Epithelial cell of proximal tubule (primary cell): ENCODE data around the gene MYH7B. TPM values are rescaled to one million over a fixed set of nuclear protein-coding genes. Genes with fewer than 3 reads are reported as not detected.

ENCODE experiments used
- DNase-seq: peaks from one replicate; pipeline ENCODE4 v3.0.0-alpha.2; 2011; ENCODE audit warnings: low read depth
- H3K4me3 ChIP-seq: 2 replicates; pipeline ENCODE4 v1.5.1; 2011; ENCODE audit warnings: low read depth, mild to moderate bottlenecking, low read length
- total RNA-seq: library from RNA; depleted of rRNA; stranded (reverse); fragments of >200 nt; gene quantifications from 2 replicates; pipeline ENCODE4 v1.2.3, GENCODE V29; 2015
- TF ChIP-seq, protein P1 (sequence below): conservative IDR thresholded peaks from 2 replicates; pipeline ENCODE4 v1.5.1; 2012; ENCODE audit warnings: low read depth, mild to moderate bottlenecking, low read length

The MYH7B gene
- total RNA-seq, 1 donor from 2014 or later, result not detected

DNA sequence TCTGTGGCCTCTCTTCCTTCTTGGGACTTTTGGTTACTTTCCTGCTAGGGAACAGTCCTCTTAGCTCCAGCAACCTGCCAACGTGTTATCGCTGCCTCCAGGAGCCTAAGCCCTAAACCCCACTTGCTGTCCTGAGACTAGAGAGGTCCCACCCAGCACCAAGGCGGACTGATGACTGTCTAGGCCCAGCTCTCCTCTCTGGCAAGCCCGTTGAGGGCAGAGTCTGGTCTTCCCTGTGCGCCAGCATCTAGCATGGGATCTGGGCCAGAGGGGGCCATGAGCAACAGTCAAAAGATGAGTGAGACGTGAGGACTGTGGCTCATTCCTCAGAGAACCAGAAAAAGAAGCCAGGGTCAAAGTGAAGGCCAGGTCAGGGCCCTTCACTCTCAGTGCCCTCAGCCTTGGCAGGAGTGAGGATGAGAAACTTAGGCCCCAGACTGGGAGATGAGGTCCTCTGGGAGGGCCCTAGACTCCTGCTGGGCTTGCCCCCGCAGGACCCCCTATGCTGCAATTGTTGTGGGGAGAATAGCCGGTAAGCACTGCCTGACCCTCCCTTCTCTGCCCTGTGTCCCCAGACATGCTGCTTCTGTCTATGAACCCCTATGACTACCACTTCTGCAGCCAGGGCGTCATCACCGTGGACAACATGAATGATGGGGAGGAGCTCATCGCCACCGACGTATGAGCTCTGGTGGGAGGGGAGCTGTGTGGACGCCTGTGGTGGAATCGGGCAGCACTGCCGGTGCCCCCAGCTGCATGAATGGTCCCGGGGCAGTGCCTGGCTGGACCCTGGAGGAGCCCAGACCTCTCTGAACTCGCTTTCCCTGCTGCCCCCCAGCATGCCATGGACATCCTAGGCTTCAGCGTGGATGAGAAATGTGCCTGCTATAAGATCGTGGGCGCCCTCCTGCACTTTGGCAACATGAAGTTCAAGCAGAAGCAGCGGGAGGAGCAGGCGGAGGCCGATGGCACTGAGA, 30.9 kb downstream of the MYH7B start:
- TF ChIP-seq, protein P1, sequence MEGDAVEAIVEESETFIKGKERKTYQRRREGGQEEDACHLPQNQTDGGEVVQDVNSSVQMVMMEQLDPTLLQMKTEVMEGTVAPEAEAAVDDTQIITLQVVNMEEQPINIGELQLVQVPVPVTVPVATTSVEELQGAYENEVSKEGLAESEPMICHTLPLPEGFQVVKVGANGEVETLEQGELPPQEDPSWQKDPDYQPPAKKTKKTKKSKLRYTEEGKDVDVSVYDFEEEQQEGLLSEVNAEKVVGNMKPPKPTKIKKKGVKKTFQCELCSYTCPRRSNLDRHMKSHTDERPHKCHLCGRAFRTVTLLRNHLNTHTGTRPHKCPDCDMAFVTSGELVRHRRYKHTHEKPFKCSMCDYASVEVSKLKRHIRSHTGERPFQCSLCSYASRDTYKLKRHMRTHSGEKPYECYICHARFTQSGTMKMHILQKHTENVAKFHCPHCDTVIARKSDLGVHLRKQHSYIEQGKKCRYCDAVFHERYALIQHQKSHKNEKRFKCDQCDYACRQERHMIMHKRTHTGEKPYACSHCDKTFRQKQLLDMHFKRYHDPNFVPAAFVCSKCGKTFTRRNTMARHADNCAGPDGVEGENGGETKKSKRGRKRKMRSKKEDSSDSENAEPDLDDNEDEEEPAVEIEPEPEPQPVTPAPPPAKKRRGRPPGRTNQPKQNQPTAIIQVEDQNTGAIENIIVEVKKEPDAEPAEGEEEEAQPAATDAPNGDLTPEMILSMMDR, result no peak
- DNase-seq, result no peak

DNA sequence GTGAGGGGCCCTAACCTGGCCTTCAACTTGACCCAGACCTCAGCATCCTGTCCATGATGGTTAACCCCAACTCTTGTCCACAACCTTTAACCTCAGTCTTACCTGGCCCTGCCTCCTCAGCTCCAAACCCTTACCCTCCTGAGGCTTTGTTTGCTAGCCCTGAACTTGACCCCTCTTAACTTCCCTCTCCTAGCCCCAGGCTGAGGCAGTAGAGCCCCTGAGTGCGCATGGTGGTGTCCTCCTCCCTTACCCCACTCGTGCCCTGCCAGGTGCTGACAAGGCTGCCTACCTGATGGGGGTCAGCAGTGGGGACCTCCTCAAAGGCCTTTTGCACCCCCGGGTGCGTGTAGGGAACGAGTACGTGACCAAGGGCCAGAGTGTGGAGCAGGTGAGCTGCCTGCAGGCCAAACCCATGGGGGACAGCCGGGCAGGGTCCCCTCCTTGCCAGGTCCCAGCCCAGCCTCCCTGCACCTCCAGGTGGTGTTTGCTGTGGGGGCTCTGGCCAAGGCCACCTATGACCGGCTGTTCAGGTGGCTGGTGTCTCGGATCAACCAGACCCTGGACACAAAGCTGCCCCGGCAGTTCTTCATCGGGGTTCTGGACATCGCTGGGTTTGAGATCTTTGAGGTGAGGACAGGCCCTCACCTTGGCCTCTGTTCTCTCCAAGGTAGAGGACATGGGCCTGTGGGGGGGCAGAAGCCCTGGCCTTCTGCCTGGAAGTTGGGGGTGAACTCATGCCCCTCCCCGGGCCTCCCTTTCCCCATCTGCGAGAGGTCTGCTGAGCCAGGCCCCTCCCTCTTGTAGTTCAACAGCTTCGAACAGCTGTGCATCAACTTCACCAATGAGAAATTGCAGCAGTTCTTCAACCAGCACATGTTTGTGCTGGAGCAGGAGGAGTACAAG, 31.9 kb downstream of the MYH7B start:
- no peak overlapping the region for H3K4me3 ChIP-seq
- DNase-seq, result no peak
- TF ChIP-seq, protein P1, result no peak

More for the DNA sequence above, 30.9 kb downstream of the MYH7B start:
- no peak overlapping the region for H3K4me3 ChIP-seq

DNA sequence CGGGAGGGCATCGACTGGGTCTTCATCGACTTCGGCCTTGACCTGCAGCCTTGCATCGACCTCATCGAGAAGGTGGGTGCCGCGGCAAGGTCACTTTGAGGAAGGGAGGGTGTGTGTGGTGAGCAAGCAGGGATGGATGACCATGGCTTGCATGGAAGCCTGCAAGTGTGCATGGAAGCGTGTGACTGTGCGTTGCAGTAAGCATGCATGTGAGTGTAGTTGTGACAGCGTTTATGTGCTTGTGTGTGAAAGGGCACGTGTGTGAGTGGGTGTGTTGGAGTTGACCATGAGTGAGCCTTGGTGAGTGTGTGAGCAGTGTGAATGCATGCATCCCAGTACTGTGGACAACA, 32.5 kb downstream of the MYH7B start:
- H3K4me3 ChIP-seq, result no peak overlapping the region
- TF ChIP-seq, protein P1, result no peak
- DNase-seq, result no peak

DNA sequence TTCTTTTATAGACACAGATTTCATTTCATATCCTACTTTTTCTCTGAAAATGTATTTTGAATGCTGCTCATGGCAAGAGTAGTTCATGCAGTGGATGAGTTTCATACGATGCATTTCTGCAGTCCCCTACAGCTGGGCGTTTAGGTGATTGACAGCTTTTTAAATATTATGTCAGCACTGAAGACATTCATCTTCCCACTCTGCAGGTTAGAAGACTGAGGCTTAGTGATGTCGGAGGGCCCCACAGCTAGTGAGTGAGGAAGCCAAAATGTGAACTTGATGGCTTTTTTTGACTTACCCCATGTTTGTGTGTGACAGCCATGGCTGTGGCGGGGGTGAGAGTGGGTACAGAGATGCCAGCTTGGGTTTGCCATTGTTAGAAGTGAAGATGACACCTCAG, 33.5 kb downstream of the MYH7B start:
- no peak for DNase-seq
- no peak overlapping the region for H3K4me3 ChIP-seq
- TF ChIP-seq, protein P1, result no peak

DNA sequence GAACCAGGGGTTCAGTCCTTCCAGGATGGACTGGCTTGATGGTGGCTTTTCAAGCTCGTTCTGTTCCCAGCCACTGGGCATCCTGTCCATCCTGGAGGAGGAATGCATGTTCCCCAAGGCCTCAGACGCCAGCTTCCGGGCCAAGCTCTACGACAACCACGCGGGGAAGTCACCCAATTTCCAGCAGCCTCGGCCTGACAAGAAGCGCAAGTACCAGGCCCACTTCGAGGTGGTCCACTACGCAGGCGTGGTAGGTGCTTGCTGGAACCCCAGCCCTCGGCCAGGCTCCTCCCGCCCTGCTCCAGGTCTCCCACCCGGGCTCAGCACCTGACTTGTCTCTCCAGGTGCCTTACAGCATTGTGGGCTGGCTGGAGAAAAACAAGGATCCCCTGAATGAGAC, 34.0 kb downstream of the MYH7B start:
- TF ChIP-seq, protein P1, result no peak
- no peak for DNase-seq
- H3K4me3 ChIP-seq, result no peak overlapping the region

DNA sequence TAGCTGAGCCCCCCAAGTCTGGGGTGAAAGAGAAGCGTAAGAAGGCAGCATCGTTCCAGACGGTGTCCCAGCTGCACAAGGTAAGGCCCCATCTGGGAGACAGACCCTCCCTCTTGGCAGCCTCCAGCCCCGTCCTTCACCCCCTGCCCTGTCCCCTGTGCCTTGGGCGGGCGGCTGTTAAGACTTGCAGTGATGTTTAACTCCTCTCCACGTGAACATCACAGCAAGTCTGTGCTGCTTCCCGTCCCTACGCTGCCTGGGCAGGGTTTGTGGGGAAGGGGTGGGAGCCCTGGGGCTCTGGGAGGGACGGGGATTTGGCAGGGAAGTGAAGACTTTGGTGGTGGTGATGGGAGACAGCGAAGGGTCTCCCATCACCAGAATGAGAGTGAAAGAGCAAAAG, 34.6 kb downstream of the MYH7B start:
- TF ChIP-seq, protein P1, result no peak
- DNase-seq, result no peak
- no peak overlapping the region for H3K4me3 ChIP-seq
